Endothelial cell of umbilical vein (primary cell): ENCODE data around the gene HOXC12. TPM values are rescaled to one million over a fixed set of nuclear protein-coding genes. Genes with fewer than 3 reads are reported as not detected.

Experiments
- BruUV-seq: library from RNA; stranded (reverse); fragments of 400-500 nt; replicated peaks from 2 replicates; lab custom pipeline; 2021; lab: Mats Ljungman, UMichigan
- CTCF ChIA-PET: fragments of 300-600, 350-600 bp; sonication (Branson Sonifier 250); formaldehyde crosslinking; loops from one replicate; lab custom pipeline; 2021; ENCODE audit warnings: antibody characterized with exemption, inconsistent platforms; lab: Charles Lee
- POLR2A ChIA-PET: fragments of 300-600, 350-600 bp; sonication (Branson Sonifier 250); formaldehyde crosslinking; loops from one replicate; lab custom pipeline; 2021; ENCODE audit warnings: antibody characterized with exemption, inconsistent platforms; lab: Charles Lee
- DNase-seq: peaks from one replicate; pipeline ENCODE4 v3.0.0-alpha.2; 2011; ENCODE audit warnings: low read depth, low spot score
- FAIRE-seq: peaks from 2 replicates; lab custom pipeline; 2011; peaks lifted over from hg19 to GRCh38; lab: Jason Lieb, UNC
- H2AFZ ChIP-seq: 2 replicates; pipeline ENCODE4 v1.6.0; 2012; ENCODE audit warnings: low read depth, low read length, control low read depth, inconsistent platforms
- H3K27ac ChIP-seq: 2 replicates; pipeline ENCODE4 v1.5.1; 2011; ENCODE audit warnings: low read depth, mild to moderate bottlenecking, control low read depth, low read length, moderate library complexity; ENCODE audit not compliant: insufficient read depth
- H3K27me3 ChIP-seq, 2 experiments: 2 replicates each; pipeline versions ENCODE4 v1.6.0 to v1.6.1; 2011; ENCODE audit warnings: low read length in 2 of 2, mixed read lengths in 1 of 2; ENCODE audit not compliant: control insufficient read depth in 2 of 2, insufficient read depth in 2 of 2
- H3K36me3 ChIP-seq, 2 experiments: 2 replicates in 1 of 2; 3 replicates in 1 of 2; pipeline ENCODE4 v1.5.1; 2011; ENCODE audit warnings: low read length in 2 of 2, mild to moderate bottlenecking in 1 of 2, moderate library complexity in 1 of 2; ENCODE audit not compliant: control insufficient read depth in 2 of 2, insufficient read depth in 2 of 2; ENCODE audit errors: extremely low read depth in 1 of 2
- H3K4me1 ChIP-seq: 3 replicates; pipeline ENCODE4 v1.5.1; 2011; ENCODE audit warnings: mild to moderate bottlenecking, low read length; ENCODE audit not compliant: control insufficient read depth, insufficient read depth; ENCODE audit errors: extremely low read depth
- H3K4me2 ChIP-seq: 2 replicates; pipeline ENCODE4 v1.6.1; 2011; ENCODE audit warnings: low read length, control low read depth, mixed read lengths; ENCODE audit not compliant: insufficient read depth
- H3K4me3 ChIP-seq, 3 experiments: fragments of 200-600 bp in 1 of 3; sonication (generic), shearing (Covaris generic) in 1 of 3; replicated peaks in 1 of 3; 2 replicates each; pipeline ENCODE4 v1.5.1; 2011 to 2016; ENCODE audit warnings: control low read depth in 3 of 3, low read length in 3 of 3, mild to moderate bottlenecking in 2 of 3, inconsistent platforms in 1 of 3, low read depth in 1 of 3, moderate library complexity in 1 of 3; ENCODE audit not compliant: insufficient read depth in 1 of 3
- H3K79me2 ChIP-seq: 2 replicates; pipeline ENCODE4 v1.6.0; 2012; ENCODE audit warnings: low read length, inconsistent platforms; ENCODE audit not compliant: control insufficient read depth, insufficient read depth
- H3K9ac ChIP-seq: replicated peaks from 2 replicates; pipeline ENCODE3; 2011; ENCODE audit warnings: low read length, control low read depth; ENCODE audit not compliant: insufficient read depth; ENCODE audit errors: extremely low read depth
- H3K9me1 ChIP-seq: replicated peaks from 3 replicates; pipeline ENCODE4 v1.6.0; 2011; ENCODE audit warnings: mild to moderate bottlenecking, low read length; ENCODE audit not compliant: control insufficient read depth, insufficient read depth; ENCODE audit errors: extremely low read depth
- H3K9me3 ChIP-seq: replicated peaks from 2 replicates; pipeline ENCODE4 v1.5.1; 2012; ENCODE audit warnings: low read length, inconsistent platforms; ENCODE audit not compliant: control insufficient read depth, insufficient read depth
- H4K20me1 ChIP-seq: replicated peaks from 2 replicates; pipeline ENCODE3; 2011; ENCODE audit warnings: mild to moderate bottlenecking, low read length; ENCODE audit not compliant: control insufficient read depth, insufficient read depth; ENCODE audit errors: extremely low read depth
- CTCF ChIP-seq, 2 donors: IDR thresholded peaks; 1 replicate in 1 of 2; 2 replicates in 1 of 2; pipeline ENCODE4 v1.5.1; 2011; ENCODE audit warnings: low read length in 2 of 2, mild to moderate bottlenecking in 2 of 2, moderate library complexity in 2 of 2, control low read depth in 1 of 2, inconsistent platforms in 1 of 2, low read depth in 1 of 2; ENCODE audit not compliant: insufficient read depth in 1 of 2; ENCODE audit errors: extremely low read depth in 1 of 2
- EZH2 ChIP-seq: IDR thresholded peaks from 2 replicates; pipeline ENCODE4 v1.6.1; 2012; ENCODE audit warnings: borderline replicate concordance, low read depth, mild to moderate bottlenecking, moderate library complexity, low read length, inconsistent platforms; ENCODE audit not compliant: severe bottlenecking
- FOS ChIP-seq: IDR thresholded peaks from 2 replicates; pipeline ENCODE4 v1.6.1; 2011; ENCODE audit warnings: mild to moderate bottlenecking, low read length, moderate library complexity, borderline replicate concordance; ENCODE audit not compliant: insufficient read depth
- GATA2 ChIP-seq: IDR thresholded peaks from 2 replicates; pipeline ENCODE4 v1.7.0; 2011; ENCODE audit warnings: low read depth, mild to moderate bottlenecking, moderate library complexity, mixed read lengths, low read length; ENCODE audit not compliant: insufficient read length, insufficient read depth
- JUN ChIP-seq: IDR thresholded peaks from 2 replicates; pipeline ENCODE4 v1.6.1; 2011; ENCODE audit warnings: borderline replicate concordance, low read depth; ENCODE audit not compliant: insufficient read length, insufficient read depth
- MAX ChIP-seq: IDR thresholded peaks from 2 replicates; pipeline ENCODE4 v1.6.1; 2011; ENCODE audit not compliant: insufficient read depth, insufficient read length
- MYC ChIP-seq: IDR thresholded peaks from one replicate; pipeline ENCODE4 v1.6.1; 2011; ENCODE audit warnings: mild to moderate bottlenecking, low read depth, low read length
- POLR2A ChIP-seq: IDR thresholded peaks from 2 replicates; pipeline ENCODE4 v1.6.1; 2012; ENCODE audit warnings: low read depth, mild to moderate bottlenecking, control low read depth, low read length
- POLR2AphosphoS5 ChIP-seq: IDR thresholded peaks from 2 replicates; pipeline ENCODE4 v1.6.1; 2012; ENCODE audit warnings: low read depth, mild to moderate bottlenecking, control low read depth, low read length, moderate library complexity; ENCODE audit not compliant: insufficient read depth
- dilution Hi-C: fragments of 300-500 bp; cut with MboI; formaldehyde crosslinking; loops from one replicate; pipeline ENCODE4 v1.15.0; 2019; ENCODE audit warnings: low sequenced_read_pairs; ENCODE audit not compliant: extremely low pct_ligation_motif_present
- intact Hi-C: fragments of 100-400 bp; cut with micrococcal nuclease; formaldehyde crosslinking; loops from one replicate; pipeline ENCODE4 v1.10.0; 2022
- polyA plus RNA-seq, 4 experiments: library from polyadenylated mRNA; depleted of rRNA in 3 of 4; stranded (reverse) in 3 of 4; unstranded in 1 of 4; fragments of >200 nt; gene quantifications; 2 replicates each; pipeline versions ENCODE4 v1.2.1 to v1.2.3, GENCODE V29; 2011 to 2012; ENCODE audit warnings: missing spikeins in 1 of 4
- total RNA-seq: library from RNA; stranded (reverse); gene quantifications from 2 replicates; pipeline ENCODE4 v1.2.3, GENCODE V29; 2021

Gene HOXC12
- total and polyA plus RNA-seq, 2 donors (not counting 3 experiments of a cell fraction or from before 2014, with no cell fraction given) = not detected

- Histone ChIP-seq H3K4me1 (no peaks in the 10 kb centered on the region), H3K9me3 (no peaks in the 10 kb centered on the region), H3K27ac (no peak overlapping the region), H3K4me2 (no peak overlapping the region), H3K27me3 (peaks cover 86 to 91% of the 10 kb centered on the region in 2 experiments), H3K4me3 (no peak overlapping the region), H3K79me2 (no peaks in the 10 kb centered on the region), H3K9me1 (no peaks in the 10 kb centered on the region), H3K36me3 (no peaks in the 10 kb centered on the region), H3K9ac (no peak overlapping the region), H2AFZ (no peak overlapping the region), H4K20me1 (no peaks in the 10 kb centered on the region)
- BruUV-seq = no TSS peak
- CTCF ChIA-PET = no interaction called here
- no peak for DNase-seq
- intact Hi-C loops (no loop called here), dilution Hi-C loops (no loop called here)
- POLR2A ChIA-PET = no interaction called here
- TF ChIP-seq EZH2 = no peak
- TF ChIP-seq MAX = no peak
- no peak for TF ChIP-seq CTCF (IDR thresholded peaks at IDR 0.05; ENCODE audit: extremely low read depth in 1 of 2, insufficient read depth in 1 of 2, low read depth in 1 of 2, low read length in 2 of 2)
- no peak for TF ChIP-seq GATA2
- TF ChIP-seq POLR2AphosphoS5 = no peak
- TF ChIP-seq JUN = no peak
- TF ChIP-seq FOS = no peak
- no peak for TF ChIP-seq POLR2A
- TF ChIP-seq MYC = no peak
- no peak for FAIRE-seq
These were observed 28.2 kb downstream of the HOXC12 start for GRCh38 chr12:53982648-53983567.
